H9 (cell line): ENCODE measurements around the gene C1orf116. TPM values are rescaled to one million over a fixed set of nuclear protein-coding genes. Genes with fewer than 3 reads are reported as not detected.

ENCODE experiments used
- DNase-seq: peaks from one replicate; pipeline ENCODE4 v3.0.0-alpha.2; 2017
- H2AFZ ChIP-seq: one replicate; pipeline ENCODE4 v1.6.1; 2013; ENCODE audit warnings: mild to moderate bottlenecking, low read length, control low read depth, moderate library complexity
- H2AK5ac ChIP-seq: 2 replicates; pipeline ENCODE4 v1.6.1; 2013; ENCODE audit warnings: low read length, control low read depth, mixed read lengths; ENCODE audit not compliant: insufficient read length
- H2BK120ac ChIP-seq: one replicate; pipeline ENCODE4 v1.6.1; 2013; ENCODE audit warnings: low read depth, mild to moderate bottlenecking, low read length, control low read depth, inconsistent platforms; ENCODE audit not compliant: poor library complexity, severe bottlenecking
- H2BK12ac ChIP-seq: 2 replicates; pipeline ENCODE4 v1.6.1; 2013; ENCODE audit warnings: low read length, control low read depth, mixed read lengths, low read depth; ENCODE audit not compliant: insufficient read length
- H2BK15ac ChIP-seq: 2 replicates; pipeline ENCODE4 v1.6.1; 2013; ENCODE audit warnings: low read depth, low read length, control low read depth
- H2BK20ac ChIP-seq: one replicate; pipeline ENCODE4 v1.6.1; 2013; ENCODE audit warnings: low read depth, mild to moderate bottlenecking, low read length, control low read depth, inconsistent platforms; ENCODE audit not compliant: poor library complexity, severe bottlenecking
- H2BK5ac ChIP-seq: 2 replicates; pipeline ENCODE4 v1.6.1; 2013; ENCODE audit warnings: low read length, control low read depth, mixed read lengths; ENCODE audit not compliant: insufficient read length
- H3K14ac ChIP-seq: 2 replicates; pipeline ENCODE4 v1.6.1; 2013; ENCODE audit warnings: low read length, control low read depth; ENCODE audit not compliant: insufficient read depth
- H3K18ac ChIP-seq: 2 replicates; pipeline ENCODE4 v1.6.1; 2013; ENCODE audit warnings: low read depth, mild to moderate bottlenecking, mixed read lengths, low read length, control low read depth; ENCODE audit not compliant: insufficient read length
- H3K23ac ChIP-seq: 2 replicates; pipeline ENCODE4 v1.6.1; 2013; ENCODE audit warnings: low read length, control low read depth, mixed read lengths, low read depth; ENCODE audit not compliant: insufficient read length
- H3K23me2 ChIP-seq: 2 replicates; pipeline ENCODE4 v1.6.1; 2013; ENCODE audit warnings: low read depth, mild to moderate bottlenecking, mixed read lengths, low read length, control low read depth; ENCODE audit not compliant: insufficient read length, poor library complexity, severe bottlenecking
- H3K27ac ChIP-seq: 2 replicates; pipeline ENCODE4 v1.5.1; 2013; ENCODE audit warnings: low read length, control low read depth, mixed read lengths, low read depth; ENCODE audit not compliant: insufficient read length
- H3K27me3 ChIP-seq: 2 replicates; pipeline ENCODE4 v1.6.1; 2013; ENCODE audit warnings: low read length, control low read depth, inconsistent platforms; ENCODE audit not compliant: insufficient read depth
- H3K4ac ChIP-seq: 2 replicates; pipeline ENCODE4 v1.6.1; 2013; ENCODE audit warnings: low read depth, mild to moderate bottlenecking, control low read depth, inconsistent platforms, low read length, moderate library complexity
- H3K4me1 ChIP-seq: 2 replicates; pipeline ENCODE4 v1.6.1; 2013; ENCODE audit warnings: low read length, control low read depth, inconsistent platforms; ENCODE audit not compliant: insufficient read depth
- H3K4me2 ChIP-seq: 2 replicates; pipeline ENCODE4 v1.6.1; 2013; ENCODE audit warnings: low read length, control low read depth, mixed read lengths; ENCODE audit not compliant: insufficient read length, insufficient read depth
- H3K56ac ChIP-seq: 2 replicates; pipeline ENCODE4 v1.6.1; 2013; ENCODE audit warnings: low read depth, mild to moderate bottlenecking, mixed read lengths, low read length, control low read depth; ENCODE audit not compliant: insufficient read length
- H3K79me1 ChIP-seq: 2 replicates; pipeline ENCODE4 v1.6.1; 2013; ENCODE audit warnings: low read depth, mild to moderate bottlenecking, moderate library complexity, low read length, control low read depth, inconsistent platforms; ENCODE audit not compliant: insufficient read depth, poor library complexity, severe bottlenecking
- H3K79me2 ChIP-seq: 2 replicates; pipeline ENCODE4 v1.6.1; 2013; ENCODE audit warnings: low read length, control low read depth, inconsistent platforms; ENCODE audit not compliant: insufficient read depth
- H3K9ac ChIP-seq: 2 replicates; pipeline ENCODE4 v1.6.1; 2013; ENCODE audit warnings: low read length, control low read depth, mixed read lengths; ENCODE audit not compliant: insufficient read length; ENCODE audit errors: extremely low read depth
- H3K9me3 ChIP-seq: one replicate; pipeline ENCODE4 v1.6.1; 2013; ENCODE audit warnings: low read depth, low read length, inconsistent platforms; ENCODE audit not compliant: control insufficient read depth
- H3T11ph ChIP-seq: one replicate; pipeline ENCODE4 v1.6.1; 2013; ENCODE audit warnings: mild to moderate bottlenecking, low read length, control low read depth, inconsistent platforms
- H4K20me1 ChIP-seq: one replicate; pipeline ENCODE4 v1.6.1; 2013; ENCODE audit not compliant: control insufficient read depth, insufficient read length, insufficient read depth
- H4K5ac ChIP-seq: 2 replicates; pipeline ENCODE4 v1.6.1; 2013; ENCODE audit warnings: low read depth, mild to moderate bottlenecking, mixed read lengths, low read length, control low read depth; ENCODE audit not compliant: insufficient read length
- H4K8ac ChIP-seq: replicated peaks from 2 replicates; pipeline ENCODE4 v1.6.1; 2013; ENCODE audit warnings: low read length, control low read depth, mixed read lengths, low read depth; ENCODE audit not compliant: insufficient read length
- H4K91ac ChIP-seq: 2 replicates; pipeline ENCODE4 v1.6.1; 2013; ENCODE audit warnings: low read depth, mild to moderate bottlenecking, moderate library complexity, mixed read lengths, low read length, control low read depth; ENCODE audit not compliant: insufficient read length
- H3K27ac Mint-ChIP-seq, 3 experiments: 2 replicates in 2 of 3; 3 replicates in 1 of 3; pipeline ENCODE4 v1.8.0; 2020 to 2021; ENCODE audit warnings: mixed read lengths in 3 of 3, mild to moderate bottlenecking in 1 of 3, moderate library complexity in 1 of 3
- H3K27me3 Mint-ChIP-seq: 2 replicates; pipeline ENCODE4 v1.8.0; 2021; ENCODE audit warnings: low read depth, mild to moderate bottlenecking, moderate library complexity, mixed read lengths
- H3K36me3 Mint-ChIP-seq, 3 experiments: 2 replicates in 2 of 3; 3 replicates in 1 of 3; pipeline ENCODE4 v1.8.0; 2020 to 2021; ENCODE audit warnings: low read depth in 3 of 3, mixed read lengths in 3 of 3; ENCODE audit not compliant: insufficient read depth in 1 of 3
- H3K4me1 Mint-ChIP-seq, 2 experiments: 2 replicates each; pipeline ENCODE4 v1.8.0; 2020; ENCODE audit warnings: mixed read lengths in 2 of 2
- H3K4me3 Mint-ChIP-seq, 2 experiments: 2 replicates in 1 of 2; 3 replicates in 1 of 2; pipeline ENCODE4 v1.8.0; 2020 to 2021; ENCODE audit warnings: mild to moderate bottlenecking in 2 of 2, mixed read lengths in 2 of 2, moderate library complexity in 1 of 2
- H3K9me3 Mint-ChIP-seq, 2 experiments: 2 replicates in 1 of 2; 3 replicates in 1 of 2; pipeline ENCODE4 v1.8.0; 2020; ENCODE audit warnings: mild to moderate bottlenecking in 2 of 2, mixed read lengths in 2 of 2, moderate library complexity in 1 of 2
- WGBS: extraction: QIAGEN DNeasy Blood & Tissue Kit; methylation state at CpG from one replicate; pipeline ENCODE4 v1.1.7; 2013; ENCODE audit warnings: missing lambda C conversion rate, low lambda C conversion rate, mixed read lengths; ENCODE audit not compliant: insufficient read length; ENCODE audit errors: extremely low coverage; 5-methylcytosine and 5-hydroxymethylcytosine counted together
- total RNA-seq: library from RNA; stranded (reverse); gene quantifications from 2 replicates; pipeline ENCODE4 v1.2.1, GENCODE V29; 2021
- TF ChIP-seq, protein P1 (sequence below): fragments of 200-600 bp; sonication (generic); conservative IDR thresholded peaks from 3 replicates; pipeline ENCODE4 v1.8.0; 2021; ENCODE audit warnings: antibody characterized with exemption, mild to moderate bottlenecking

Gene C1orf116
- total RNA-seq, 1 experiment from 2014 or later = 0.48 TPM

DNA sequence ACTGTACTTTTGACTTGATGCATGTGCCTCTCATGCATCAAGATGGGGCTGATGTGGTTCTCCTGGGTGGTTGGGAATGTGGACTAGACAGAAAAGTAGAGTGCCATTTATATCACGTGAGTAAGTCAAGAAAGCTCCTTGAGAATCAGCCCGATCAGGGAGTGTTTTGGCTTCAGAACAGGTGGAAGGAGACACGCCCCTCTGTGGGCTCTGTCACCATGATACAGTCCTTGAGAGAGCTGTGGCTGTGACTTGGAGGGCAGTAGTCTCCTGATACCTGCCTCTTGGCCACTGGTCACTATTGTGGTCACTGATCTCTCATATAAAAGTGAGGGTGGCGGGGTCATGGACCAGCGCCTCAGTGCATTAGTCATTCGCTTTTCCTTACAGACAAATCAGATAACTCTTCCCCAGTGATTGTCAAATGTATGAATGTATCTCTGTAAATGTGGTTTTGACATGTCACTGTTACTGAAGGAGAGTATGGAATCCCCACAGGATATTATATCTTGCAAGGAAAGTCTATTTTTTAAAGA, 47.2 kb upstream of the C1orf116 start:
- no peak overlapping the region for H3K27ac Mint-ChIP-seq
- no peak overlapping the region for H3K18ac ChIP-seq
- no peaks in the 10 kb centered on the region for H3K9me3 ChIP-seq
- H2BK5ac ChIP-seq = no peak overlapping the region
- no peaks in the 10 kb centered on the region for H3K23me2 ChIP-seq
- H2BK15ac ChIP-seq = no peak overlapping the region
- TF ChIP-seq, protein P1, sequence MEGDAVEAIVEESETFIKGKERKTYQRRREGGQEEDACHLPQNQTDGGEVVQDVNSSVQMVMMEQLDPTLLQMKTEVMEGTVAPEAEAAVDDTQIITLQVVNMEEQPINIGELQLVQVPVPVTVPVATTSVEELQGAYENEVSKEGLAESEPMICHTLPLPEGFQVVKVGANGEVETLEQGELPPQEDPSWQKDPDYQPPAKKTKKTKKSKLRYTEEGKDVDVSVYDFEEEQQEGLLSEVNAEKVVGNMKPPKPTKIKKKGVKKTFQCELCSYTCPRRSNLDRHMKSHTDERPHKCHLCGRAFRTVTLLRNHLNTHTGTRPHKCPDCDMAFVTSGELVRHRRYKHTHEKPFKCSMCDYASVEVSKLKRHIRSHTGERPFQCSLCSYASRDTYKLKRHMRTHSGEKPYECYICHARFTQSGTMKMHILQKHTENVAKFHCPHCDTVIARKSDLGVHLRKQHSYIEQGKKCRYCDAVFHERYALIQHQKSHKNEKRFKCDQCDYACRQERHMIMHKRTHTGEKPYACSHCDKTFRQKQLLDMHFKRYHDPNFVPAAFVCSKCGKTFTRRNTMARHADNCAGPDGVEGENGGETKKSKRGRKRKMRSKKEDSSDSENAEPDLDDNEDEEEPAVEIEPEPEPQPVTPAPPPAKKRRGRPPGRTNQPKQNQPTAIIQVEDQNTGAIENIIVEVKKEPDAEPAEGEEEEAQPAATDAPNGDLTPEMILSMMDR = no peak
- no peaks in the 10 kb centered on the region for H4K20me1 ChIP-seq
- no peaks in the 10 kb centered on the region for H3K27me3 ChIP-seq
- H2BK20ac ChIP-seq = no peak overlapping the region
- no peak overlapping the region for H2AK5ac ChIP-seq
- H3K56ac ChIP-seq = no peak overlapping the region
- no peak overlapping the region for H2AFZ ChIP-seq
- H3K36me3 Mint-ChIP-seq = no peaks in the 10 kb centered on the region
- no peak overlapping the region for H2BK12ac ChIP-seq
- H3K14ac ChIP-seq = no peak overlapping the region
- no peak overlapping the region for H3K4ac ChIP-seq
- H3K4me1 ChIP-seq = no peaks in the 10 kb centered on the region
- H3T11ph ChIP-seq = no peak overlapping the region
- WGBS = no CpG with 5 or more reads among the region's 6 CpGs
- DNase-seq = no peak
- H3K23ac ChIP-seq = no peak overlapping the region
- H3K27ac ChIP-seq = no peak overlapping the region
- no peak overlapping the region for H2BK120ac ChIP-seq
- no peak overlapping the region for H4K91ac ChIP-seq
- H3K4me1 Mint-ChIP-seq = peaks cover 8 to 14% of the 10 kb centered on the region in 2 experiments
- no peaks in the 10 kb centered on the region for H3K79me1 ChIP-seq
- H3K9me3 Mint-ChIP-seq = no peaks in the 10 kb centered on the region
- H4K5ac ChIP-seq = no peak overlapping the region
- H3K9ac ChIP-seq = no peak overlapping the region
- H3K4me3 Mint-ChIP-seq = no peak overlapping the region
- no peaks in the 10 kb centered on the region for H3K79me2 ChIP-seq
- no peaks in the 10 kb centered on the region; the same call in 1 of the 2 replicates for H3K27me3 Mint-ChIP-seq
- no peak overlapping the region for H4K8ac ChIP-seq
- no peak overlapping the region for H3K4me2 ChIP-seq
